ENCODE data around the gene PHF23.

The PHF23 gene

DNA sequence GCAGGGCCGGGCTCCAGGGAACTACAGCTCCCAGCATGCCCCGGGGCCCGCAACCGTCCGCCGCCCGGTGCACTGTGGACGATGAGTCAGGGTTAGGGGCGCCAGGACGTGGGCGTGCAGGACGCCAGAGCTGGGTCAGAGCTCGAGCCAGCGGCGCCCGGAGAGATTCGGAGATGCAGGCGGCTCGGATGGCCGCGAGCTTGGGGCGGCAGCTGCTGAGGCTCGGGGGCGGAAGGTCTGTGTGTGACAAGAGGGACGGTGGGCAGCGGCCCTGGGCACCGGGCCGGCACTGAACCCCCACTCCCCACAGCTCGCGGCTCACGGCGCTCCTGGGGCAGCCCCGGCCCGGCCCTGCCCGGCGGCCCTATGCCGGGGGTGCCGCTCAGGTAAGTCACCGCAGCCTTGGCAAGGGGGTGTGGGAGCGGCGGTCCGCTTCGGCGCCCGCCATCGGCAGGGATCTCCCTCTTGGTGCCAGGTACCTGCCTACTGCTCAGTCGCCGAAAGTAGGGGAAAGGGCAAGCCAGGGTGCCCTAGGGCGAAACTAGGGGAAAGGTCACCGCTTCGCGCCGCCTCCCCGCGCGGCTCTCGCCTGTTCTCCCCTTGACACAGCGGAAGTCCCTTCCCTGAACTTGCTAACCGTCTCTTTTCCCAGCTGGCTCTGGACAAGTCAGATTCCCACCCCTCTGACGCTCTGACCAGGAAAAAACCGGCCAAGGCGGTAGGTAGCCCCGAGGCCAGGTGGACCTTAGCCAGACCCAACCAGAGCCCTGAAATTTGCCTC lies 19.3 kb downstream of the PHF23 start, which contains the start of the genes ACADVL and DLG4:
TSS of gene ACADVL (plus strand) at position 127 of the 781 bp plus-strand sequence. CDS start at position 174, 47 bp downstream.
TSS of gene DLG4 (minus strand) at position 25 of the 781 bp plus-strand sequence.
- peak; percentile 60 for DNase-seq (ENCODE audit: low read depth)

DNA sequence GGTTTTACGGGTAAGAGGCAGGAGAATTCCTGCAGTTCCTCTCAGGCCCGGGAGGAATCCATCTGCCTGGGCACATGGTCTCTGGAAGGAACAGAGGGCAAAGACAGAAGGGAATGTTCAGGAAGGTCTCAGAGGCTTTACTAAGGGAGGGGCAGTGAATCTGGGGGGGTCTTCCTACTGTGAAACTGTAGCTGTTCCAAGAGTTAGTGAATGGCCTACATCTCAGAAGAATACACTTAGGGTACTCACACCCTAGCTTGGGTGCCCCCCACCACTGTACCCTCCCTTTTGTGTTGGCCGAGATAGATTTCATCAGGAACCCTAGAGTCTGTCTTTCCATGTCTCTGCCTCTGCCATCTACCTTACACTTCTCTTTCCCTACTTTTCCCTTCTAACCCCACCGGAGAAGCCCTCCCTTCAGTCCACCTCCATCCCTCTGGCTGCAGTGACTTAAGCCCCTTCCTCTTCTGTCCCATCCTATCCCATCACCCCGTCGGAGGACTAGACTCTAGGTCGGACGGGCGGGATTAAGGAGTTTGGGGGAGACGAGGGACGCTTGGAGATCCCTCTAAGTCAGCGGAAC lies 19.9 kb downstream of the PHF23 start:
- no peak for DNase-seq (ENCODE audit: low read depth)

DNA sequence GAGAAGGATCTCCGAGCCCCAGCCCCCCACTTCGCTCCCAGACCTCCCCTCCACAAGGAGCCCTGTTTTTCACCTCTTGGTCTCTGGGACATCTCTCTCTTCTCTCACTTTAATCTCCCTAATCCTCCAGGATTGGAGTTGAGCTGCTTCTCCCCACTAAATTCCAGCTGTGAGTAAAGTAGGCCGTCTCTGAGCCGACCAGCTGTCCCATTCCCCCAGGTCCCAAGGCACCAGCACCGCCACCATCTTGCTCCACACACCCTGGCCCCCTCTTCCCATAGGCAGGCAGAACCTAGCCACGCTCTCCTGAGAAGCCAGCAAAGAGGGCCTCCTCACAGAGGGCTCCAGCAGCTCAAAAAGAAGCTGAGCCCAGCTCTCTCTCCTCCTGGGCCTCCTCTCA lies 20.5 kb downstream of the PHF23 start:
- DNase-seq (ENCODE audit: low read depth), result no peak

DNA sequence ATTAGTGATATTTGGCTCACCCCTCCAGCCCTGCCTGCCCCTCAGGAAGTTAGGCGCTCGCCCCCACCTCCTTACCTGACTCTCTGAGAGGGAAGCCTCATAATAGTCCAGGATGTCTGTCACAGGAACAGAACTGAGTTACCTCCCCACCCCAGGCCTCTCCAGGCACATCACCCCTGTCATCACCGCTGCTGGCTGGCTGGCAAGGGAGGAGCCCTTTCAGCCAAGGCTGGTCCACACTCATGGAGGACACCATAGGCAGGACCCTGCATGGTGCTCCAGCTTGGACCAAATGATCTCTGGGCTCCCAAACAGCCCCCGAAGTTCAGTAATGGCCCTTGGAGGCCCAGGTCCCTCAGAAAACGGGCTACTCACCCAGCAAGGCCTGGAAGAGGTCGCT lies 21.1 kb downstream of the PHF23 start:
- DNase-seq (ENCODE audit: low read depth), result no peak

DNA sequence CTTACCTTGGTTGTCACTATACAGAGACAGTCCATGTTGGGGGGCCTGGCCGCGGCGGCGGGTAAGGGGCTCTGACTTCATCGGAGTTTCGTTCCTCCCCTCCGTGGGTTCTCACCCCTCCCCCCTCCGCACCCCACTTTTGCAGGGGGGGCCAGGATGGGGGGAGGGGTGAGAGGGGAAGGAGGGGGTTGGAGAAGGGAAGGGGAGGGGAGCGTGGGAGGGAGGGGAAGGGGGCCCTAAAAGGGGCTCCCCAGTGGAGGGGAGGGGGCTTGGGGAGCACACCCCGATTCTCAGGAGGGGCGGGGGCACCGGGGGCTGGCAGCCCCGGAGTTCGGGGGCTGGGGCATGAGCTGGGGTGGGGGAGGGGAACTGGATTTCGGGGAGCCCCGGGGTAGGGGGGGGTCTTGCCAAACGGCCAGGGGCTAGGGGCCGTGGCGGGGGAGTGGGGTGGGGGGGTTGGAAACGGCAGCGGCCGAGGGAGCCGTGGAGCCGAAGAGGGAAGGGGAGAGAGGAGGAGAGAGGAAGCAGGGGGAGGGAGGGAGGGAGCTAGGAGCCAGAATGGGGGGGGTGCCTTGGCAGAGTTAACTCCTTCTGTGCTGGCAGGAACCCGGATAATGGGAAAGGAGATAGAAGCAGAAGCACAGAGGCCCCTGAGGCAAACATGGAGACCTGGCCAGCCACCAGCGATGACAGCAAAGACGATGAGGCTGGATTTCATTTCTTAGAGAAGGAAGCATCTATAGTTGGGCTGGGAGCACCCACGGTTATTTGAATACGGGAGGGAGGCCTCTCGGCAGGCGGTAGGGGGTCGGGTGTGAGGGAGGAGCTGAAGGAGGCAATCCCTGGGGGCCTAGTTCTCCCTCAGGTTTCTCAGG lies 21.9 kb downstream of the PHF23 start:
- DNase-seq (ENCODE audit: low read depth), result no peak

DNA sequence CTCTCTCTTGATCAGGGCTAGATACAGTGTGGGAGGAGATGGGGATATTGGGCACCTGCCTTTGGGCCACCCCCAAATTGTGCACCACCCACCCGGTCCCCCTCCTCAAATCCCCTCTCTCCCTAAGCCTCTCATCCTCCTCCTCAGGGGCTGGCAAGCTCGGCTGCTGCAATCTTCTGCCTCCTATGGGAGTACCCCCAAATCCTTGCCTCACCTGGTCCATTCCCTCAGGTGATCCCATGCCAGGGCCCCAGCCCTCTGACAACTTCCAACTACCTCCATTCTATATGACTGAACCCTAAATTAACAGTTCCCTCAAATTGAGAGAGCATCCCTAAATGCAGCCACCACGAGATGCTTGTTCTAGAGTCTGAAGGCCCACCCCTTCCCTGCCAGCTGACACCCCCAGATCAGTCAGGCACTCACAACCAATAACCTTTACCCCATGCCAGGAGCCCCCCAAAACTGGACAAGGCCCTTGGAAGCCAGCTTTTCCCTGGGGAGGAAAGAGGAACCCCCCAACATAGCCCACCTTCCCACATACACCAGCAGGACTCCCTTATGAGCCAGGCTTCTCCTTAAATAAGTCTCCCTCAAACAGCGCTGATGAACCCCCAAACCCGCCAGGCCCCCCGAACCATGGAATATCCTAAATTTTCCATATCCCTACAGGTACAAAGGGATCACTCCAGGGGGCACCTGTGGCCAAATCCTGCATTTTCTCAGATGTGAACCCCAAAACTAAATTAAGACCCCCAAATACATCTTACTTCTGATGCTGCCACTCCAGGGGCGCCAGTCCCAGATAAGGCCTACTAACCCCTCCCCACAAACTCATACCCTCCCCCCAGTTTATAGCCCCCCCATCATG lies 22.8 kb downstream of the PHF23 start:
- no peak for DNase-seq (ENCODE audit: low read depth)

DNA sequence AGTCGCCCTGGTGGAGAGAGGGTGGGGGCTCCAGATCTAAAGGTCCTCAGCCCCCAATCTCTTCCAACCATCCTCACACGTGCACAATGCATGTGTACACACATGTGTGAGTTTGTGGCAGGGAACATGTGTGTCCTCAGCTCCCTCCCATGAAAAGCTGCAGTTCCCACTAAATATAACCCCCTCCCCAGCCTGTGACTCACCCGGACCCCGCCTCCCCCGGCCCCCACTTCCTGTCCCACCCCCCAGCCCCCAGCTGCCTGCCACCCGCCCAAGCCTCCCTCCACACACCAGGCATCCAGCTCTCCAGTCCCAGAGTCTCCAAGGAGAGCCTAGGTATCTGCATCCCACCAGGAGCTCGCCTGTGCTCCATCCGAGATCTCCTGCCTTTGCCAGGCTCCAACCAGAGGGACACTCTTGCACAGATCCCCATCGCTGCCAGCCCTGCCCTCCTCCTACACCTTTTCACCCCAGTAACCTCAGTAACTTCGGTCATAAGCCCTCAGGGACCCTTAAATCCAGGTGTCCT lies 23.5 kb downstream of the PHF23 start:
- no peak for DNase-seq (ENCODE audit: low read depth)

DNA sequence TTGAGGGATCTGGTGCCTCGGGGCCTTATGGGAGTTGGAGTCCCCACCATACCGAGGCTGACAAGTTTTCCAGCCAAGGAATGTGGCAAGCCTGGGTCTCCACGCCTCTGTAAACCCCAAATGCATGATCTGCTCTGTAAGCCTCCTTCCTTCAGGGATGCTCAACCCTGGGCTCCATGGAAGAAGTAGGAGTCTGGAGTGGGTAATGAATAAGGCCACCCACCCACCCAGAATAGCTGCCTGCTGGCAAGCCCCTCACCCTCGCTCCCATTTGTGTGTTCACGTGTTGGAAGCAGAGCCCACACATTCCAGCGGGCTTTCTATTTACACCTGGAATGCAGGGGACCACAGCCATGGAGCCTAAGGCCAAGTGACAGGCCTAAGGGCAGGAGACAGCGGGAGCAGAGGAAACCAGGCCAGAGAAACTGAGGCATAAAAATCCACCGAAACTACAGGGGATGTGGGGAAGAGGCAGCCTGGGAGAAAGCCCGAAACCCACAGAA lies 24.1 kb downstream of the PHF23 start:
- DNase-seq (ENCODE audit: low read depth), result no peak

DNA sequence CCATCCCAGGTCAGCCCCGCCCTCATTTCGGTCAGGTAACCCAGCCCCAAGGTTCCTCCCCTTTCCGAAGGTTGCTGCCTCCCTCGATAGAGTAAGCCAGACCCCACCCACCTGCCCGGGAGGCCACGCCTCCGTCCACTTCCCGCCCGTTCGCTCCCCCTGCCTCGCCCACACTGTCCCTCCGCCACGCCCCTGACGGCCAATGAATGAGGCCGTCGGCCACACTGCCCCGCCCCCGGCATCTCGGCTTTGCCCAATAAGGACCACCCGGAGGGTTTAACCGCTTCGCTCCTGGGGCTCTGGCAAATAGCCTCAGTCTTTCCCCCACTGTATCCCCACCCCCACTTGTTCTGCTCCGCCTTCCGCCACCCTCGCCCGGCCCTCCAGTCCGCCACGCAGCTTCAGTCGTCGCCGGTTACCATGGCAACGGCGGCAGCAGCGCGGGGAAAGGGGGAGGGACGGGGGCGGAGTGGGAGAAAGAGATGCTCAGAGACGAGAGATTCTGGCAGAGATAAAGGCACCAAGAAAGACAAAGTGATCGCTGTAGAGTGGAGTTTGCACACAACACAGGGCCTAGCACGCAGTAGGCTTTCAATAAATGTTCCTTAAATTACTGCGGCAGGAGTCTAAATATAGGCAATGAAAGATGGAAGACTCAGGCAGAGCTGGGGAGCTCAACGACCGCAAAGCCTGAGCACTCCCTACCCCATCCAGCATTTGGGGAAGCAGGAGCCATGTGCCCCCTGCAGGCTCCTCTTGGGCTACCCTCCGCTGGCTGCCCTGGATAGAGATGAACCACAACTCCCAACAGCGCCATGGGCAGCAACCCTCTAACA lies 24.7 kb downstream of the PHF23 start:
- DNase-seq (ENCODE audit: low read depth), result peak; percentile 98

DNA sequence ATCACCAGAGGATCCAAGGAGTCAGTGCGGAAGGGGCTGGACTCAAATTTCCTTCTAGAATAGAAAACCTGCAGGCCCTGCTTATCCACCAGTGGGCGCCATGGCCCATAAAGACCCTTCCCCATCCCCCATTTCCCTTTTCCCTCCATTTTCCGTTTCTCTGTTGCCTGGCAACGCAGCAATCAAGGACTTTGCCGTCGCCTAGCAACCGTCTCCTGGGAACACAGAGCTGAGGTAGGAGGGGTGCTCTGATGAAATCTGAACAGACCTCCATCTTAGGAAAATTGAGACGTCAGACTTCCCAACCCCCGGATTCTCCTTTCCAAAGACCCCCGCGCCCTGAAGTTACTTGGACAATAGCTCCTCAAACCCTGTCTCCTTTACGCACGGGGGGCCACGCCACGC lies 25.4 kb downstream of the PHF23 start:
- DNase-seq (ENCODE audit: low read depth), result no peak

DNA sequence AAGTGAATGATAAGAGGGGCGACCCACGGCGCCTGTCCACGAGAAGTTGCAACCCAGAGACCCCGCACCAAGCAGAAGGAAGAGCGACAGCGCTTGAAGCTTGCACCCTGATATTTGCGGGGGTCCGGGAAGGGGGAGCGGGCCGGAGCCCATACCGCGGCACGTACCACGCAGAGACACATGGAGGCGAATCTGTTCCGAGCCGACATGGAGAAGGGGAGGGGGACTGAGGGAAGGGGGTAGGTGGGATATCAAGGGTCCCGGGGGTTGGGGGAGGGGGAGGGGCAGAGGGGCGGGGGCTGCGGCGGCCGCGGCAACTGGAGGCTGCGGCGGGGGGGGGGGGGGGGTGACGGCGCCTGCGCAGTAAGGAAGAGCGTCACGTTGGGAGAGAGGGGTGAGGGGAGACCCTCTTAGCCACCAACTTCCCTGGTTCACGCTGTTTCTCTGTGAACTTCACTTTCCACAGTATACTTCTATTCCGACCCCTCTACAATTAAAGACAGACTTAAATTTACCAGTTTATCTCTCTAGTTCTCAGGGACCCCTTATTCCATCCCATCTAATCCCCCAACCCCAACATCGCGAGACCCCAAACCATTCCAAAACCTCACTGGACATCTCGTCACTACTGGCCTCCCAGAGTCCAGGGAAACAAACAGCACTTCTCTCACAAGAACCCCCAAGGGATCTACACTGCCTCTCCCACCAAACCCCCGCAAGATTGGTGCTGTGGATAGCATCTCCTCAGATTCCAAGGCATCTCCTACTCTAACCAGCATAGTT lies 27.6 kb downstream of the PHF23 start:
- DNase-seq (ENCODE audit: low read depth), result no peak

DNA sequence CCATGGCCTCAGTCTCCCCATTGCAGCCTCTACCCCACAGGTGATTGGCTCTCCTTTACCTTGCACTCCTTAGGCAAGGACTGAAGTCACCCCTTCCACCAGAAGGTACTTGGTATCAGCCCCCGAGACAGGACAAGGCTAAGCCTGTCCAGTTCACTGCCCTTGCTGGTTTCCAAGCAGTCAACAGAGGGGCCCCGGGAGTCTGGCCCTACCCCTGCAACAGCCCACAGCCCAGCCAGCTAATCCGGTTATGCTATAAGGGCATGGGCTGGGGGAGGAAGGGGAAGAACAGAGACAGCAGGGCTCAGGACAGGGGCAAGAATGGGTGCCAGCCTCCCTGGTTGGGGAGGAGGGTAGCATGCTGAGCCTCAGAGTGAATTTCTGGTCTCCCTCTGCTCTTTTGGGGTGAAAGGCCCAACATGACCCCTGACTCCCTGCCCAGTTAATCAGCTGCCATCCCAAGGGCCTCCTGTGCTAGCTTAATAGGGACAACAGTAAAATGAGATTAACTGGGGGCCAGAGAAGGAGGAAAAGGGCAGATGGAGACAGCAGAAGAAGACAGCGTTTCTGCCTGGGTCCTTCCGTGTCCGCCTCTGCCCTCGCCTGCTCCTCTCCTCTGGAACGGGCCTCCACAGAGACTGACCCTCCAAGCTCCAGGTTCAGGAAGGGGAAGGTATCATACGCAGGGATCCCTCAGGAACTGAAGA lies 30.4 kb downstream of the PHF23 start:
- DNase-seq (ENCODE audit: low read depth), result no peak

DNA sequence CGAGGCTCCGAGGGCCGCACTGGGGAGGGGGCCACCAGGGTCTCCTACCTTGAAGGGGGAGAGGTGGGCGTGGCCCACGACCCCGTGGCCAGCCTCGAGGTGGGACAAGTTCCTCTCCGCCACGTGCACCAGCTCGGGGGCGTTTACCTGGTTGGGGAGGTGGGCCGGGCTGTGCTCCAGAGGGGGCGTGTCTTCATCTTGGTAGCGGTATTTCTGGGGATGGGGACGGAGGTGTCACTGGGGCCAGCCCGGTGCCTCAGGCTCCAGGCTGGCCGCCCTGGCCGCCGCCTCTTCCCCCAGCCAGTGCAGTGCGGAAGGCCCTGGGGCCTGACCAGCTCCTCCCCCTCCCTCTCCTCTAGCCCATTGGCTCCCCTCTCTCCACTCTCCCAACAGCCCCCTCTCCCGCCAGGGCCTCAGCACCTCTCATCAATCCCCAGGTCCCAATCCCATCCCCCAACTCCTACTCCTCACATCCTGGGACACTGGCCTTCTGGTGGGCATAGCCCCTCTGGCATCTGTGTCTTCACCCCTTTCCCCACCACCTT lies 31.2 kb downstream of the PHF23 start:
- no peak for DNase-seq (ENCODE audit: low read depth)

DNA sequence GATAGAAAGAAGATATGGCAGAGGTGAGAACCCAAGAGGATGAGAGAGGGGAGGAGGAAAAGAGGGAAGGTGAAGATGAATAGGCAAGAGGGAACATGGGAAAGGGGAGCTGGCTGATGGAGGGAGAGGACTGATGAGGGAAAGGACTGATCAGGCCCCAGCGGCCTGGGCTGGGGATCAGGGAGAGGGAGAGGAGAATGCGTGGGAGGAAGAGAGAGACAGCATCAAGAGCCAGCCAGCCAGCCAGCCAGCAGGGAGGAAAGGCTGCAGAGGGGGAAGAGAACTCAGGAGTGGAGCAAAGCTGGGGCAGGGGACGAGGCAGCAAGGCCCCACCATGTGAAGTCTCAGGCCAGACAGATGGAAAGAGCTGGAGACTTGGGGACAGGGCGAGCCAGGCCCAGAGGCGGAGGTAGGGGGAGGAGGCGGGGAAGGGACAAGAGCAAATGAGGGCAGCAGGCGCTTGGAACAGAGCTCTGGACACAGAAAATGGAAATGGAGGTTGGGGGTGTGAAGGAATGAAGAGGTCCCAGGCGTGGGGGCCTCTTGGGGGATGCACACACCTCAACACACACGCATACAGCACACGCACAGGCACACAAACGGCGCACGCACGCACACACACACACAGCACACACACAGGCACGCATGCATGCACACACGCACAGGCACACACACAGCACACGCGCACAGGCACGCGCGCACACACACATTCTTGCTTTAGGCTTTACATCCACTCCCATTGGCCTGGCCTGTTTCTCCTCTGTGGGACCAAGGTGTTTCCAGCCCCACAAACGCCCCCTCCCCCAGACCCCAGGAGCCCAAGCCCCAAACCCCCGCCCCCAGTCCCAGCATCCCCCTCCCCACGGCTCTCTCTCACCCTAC lies 31.9 kb downstream of the PHF23 start:
- no peak for DNase-seq (ENCODE audit: low read depth)

DNA sequence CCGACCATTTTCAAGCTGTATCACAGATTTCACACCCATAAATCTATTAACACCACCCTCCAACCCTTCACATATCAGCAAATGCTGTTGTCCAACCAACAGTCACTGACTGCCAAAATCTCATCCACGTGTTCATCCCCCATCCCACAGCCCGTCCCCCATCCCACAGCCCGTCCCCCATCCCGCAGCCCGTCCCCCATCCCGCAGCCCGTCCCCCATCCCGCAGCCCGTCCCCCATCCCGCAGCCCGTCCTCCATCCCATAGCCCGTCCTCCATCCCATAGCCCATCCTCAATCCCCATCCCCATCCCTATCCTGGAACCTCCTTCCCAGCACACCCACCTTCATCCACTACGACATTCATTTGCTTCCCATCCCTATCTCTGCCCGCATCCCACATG lies 33.7 kb downstream of the PHF23 start:
- no peak for DNase-seq (ENCODE audit: low read depth)

DNA sequence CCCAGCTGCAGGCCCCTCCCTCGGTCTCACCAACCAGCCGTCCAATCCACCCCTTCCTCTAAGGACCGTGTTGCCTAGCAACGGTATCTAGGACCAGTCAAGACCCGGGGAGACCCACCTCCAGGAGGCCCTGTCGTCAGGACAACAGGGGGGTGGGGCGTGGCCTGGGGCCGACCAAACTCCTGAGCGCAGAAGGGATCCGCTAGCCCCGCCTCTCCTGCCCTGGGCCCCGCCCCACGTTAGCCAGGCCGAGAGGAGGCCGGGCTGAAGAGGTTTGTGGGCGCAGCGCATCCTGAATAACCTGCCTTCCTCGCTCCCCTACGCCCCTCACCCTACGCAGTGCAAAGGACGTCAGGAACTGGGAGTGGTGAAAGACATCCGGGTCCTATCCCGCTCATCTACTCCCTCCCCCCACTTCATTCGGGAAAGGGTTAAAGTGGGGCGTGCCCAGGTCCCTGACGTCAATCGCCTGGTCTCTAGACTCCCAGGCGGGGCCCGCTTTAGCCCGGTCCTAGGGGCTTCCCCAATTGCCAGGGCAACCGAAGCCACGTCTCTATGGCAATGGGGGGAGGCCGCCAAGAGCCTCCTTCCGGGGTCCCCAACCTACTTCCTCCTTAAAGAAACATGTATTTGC lies 34.3 kb downstream of the PHF23 start:
- peak; percentile 74 for DNase-seq (ENCODE audit: low read depth)

DNA sequence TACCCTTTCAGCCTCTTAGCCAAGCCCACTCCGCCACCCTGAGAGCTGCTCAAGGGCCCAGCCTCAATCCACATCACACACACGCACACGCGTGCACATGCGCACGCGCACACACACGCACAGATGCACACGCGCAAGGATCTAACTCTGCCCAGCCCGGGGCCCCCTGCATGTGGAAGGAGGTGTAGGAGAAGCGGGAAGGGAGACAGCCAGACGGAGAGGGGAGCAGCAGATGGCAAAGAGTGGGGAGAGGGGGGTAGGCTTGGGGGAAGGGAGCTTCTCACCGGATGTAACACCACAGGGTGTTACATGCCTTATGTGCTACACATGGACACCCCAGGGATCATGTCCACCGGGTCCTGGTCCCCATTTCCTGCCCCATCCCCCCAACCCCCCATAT lies 34.9 kb downstream of the PHF23 start:
- no peak for DNase-seq (ENCODE audit: low read depth)

All from stimulated activated CD8-positive, alpha-beta memory T cell treated with anti-CD3 and anti-CD28 coated beads, Interleukin-15, amount 100 ng/mL, for 24 hours (primary cell).